Measurements from ENCODE around the gene VSIG8.

DNA sequence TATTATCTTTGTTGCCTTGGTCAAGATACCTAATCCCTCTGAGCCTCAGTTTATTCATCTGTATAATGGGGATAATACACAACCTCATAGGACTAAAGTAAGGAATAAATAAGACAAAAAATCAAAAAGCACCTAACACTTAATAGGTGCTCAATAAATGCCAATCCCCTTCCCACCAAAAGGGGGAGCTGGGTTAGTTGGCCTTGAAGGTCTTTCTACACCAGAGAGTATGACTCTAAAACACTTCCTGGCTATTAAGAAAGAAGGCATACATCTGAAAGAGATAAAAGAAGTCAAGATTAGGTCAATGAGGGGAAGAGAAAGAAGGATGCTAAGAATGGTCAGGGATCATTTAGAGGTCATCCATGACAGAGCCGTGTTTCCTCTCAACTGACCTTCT is 11.1 kb downstream of the VSIG8 start:
- TF ChIP-seq CTCF (IDR thresholded peaks at IDR 0.05) (no peak), POLR2A (IDR thresholded peaks at IDR 0.05) (no peak)
